ENCODE measurements around the gene MTUS2.

MTUS2 gene

GRCh38 chr13:29105779-29106178 lies 285.6 kb downstream of the MTUS2 start:
- CTCF ChIA-PET, result interaction anchor here (0.8 to 1.0 kb wide), 2 partner anchors 9 to 49 kb away, joined by 3 to 5 read pairs; no protein-coding TSS in a partner anchor

GRCh38 chr13:29106651-29107050 lies 286.5 kb downstream of the MTUS2 start:
- DNase-seq (ENCODE audit: extremely low spot score), result no peak
- ChIA-PET POLR2A (no interaction called here), CTCF (interaction anchor here (1.5 kb wide), 1 partner anchor 10 kb away, joined by 5 read pairs; no protein-coding TSS in a partner anchor)
- TF ChIP-seq, protein P1, sequence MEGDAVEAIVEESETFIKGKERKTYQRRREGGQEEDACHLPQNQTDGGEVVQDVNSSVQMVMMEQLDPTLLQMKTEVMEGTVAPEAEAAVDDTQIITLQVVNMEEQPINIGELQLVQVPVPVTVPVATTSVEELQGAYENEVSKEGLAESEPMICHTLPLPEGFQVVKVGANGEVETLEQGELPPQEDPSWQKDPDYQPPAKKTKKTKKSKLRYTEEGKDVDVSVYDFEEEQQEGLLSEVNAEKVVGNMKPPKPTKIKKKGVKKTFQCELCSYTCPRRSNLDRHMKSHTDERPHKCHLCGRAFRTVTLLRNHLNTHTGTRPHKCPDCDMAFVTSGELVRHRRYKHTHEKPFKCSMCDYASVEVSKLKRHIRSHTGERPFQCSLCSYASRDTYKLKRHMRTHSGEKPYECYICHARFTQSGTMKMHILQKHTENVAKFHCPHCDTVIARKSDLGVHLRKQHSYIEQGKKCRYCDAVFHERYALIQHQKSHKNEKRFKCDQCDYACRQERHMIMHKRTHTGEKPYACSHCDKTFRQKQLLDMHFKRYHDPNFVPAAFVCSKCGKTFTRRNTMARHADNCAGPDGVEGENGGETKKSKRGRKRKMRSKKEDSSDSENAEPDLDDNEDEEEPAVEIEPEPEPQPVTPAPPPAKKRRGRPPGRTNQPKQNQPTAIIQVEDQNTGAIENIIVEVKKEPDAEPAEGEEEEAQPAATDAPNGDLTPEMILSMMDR (IDR thresholded peaks at IDR 0.05; ENCODE audit: control extremely low read depth, extremely low read depth, low read depth, missing control alignments), result no peak

More at GRCh38 chr13:29105779-29106178, 285.6 kb downstream of the MTUS2 start:
- POLR2A ChIA-PET, result no interaction called here
- DNase-seq (ENCODE audit: extremely low spot score), result no peak
- TF ChIP-seq, protein P1 (IDR thresholded peaks at IDR 0.05; ENCODE audit: control extremely low read depth, extremely low read depth, low read depth, missing control alignments), result no peak

DNA sequence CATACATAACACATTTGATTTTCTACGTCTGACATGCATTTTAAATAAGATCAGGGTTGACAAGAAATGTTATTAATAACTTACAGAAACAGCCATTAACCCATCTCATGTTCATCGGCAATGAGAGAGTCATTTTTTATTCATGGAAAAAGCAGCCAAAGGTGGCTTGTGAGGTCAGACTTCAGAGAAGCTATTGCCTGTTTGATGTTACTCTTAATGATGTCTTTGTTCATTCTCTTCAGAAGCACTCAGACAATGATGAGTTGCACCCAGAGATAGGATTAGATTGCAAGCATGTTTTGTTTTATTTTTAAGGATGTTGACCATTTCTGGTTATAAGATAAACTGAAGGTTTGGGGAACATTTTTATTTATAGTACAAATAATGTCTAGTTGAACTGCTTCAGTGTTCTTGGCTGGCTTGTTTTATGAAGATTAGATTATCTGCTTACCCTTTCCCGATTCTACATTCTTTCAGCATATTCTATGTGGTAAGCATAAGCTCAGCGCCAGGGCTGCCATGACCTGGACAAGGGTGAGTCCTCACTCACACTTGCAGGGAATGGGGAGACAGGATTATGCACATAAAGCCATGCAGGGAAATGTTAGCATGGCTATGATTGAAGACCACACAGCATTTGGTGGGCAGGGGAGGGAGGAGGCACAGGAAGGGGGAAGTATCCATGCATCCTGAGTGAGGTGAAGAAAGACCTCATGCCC lies 288.1 kb downstream of the MTUS2 start:
- TF ChIP-seq, protein P1 (IDR thresholded peaks at IDR 0.05; ENCODE audit: control extremely low read depth, extremely low read depth, low read depth, missing control alignments), result no peak
- POLR2A ChIA-PET, result no interaction called here
- CTCF ChIA-PET, result interaction anchor here (1.5 kb wide), 1 partner anchor 11 kb away, joined by 5 read pairs; no protein-coding TSS in a partner anchor
- DNase-seq (ENCODE audit: extremely low spot score), result no peak

GRCh38 chr13:29109987-29110386 lies 289.8 kb downstream of the MTUS2 start:
- CTCF ChIA-PET, result interaction anchor here (1.5 kb wide), 1 partner anchor 10 kb away, joined by 3 read pairs; no protein-coding TSS in a partner anchor
- no peak for DNase-seq (ENCODE audit: extremely low spot score)
- TF ChIP-seq, protein P1 (IDR thresholded peaks at IDR 0.05; ENCODE audit: control extremely low read depth, extremely low read depth, low read depth, missing control alignments), result no peak
- POLR2A ChIA-PET, result no interaction called here

GRCh38 chr13:29111446-29111845 lies 291.3 kb downstream of the MTUS2 start:
- no peak for DNase-seq (ENCODE audit: extremely low spot score)
- CTCF ChIA-PET, result no interaction called here
- TF ChIP-seq, protein P1 (IDR thresholded peaks at IDR 0.05; ENCODE audit: control extremely low read depth, extremely low read depth, low read depth, missing control alignments), result no peak
- POLR2A ChIA-PET, result no interaction called here

- POLR2A ChIA-PET, result no interaction called here
Measured at GRCh38 chr13:29115842-29116241, 295.7 kb downstream of the MTUS2 start.

More at GRCh38 chr13:29115842-29116241, 295.7 kb downstream of the MTUS2 start:
- no peak for DNase-seq (ENCODE audit: extremely low spot score)
- TF ChIP-seq, protein P1 (IDR thresholded peaks at IDR 0.05; ENCODE audit: control extremely low read depth, extremely low read depth, low read depth, missing control alignments), result no peak
- CTCF ChIA-PET, result interaction anchor here (1.9 to 2.0 kb wide), 2 partner anchors 10 kb away, joined by 5 to 6 read pairs; no protein-coding TSS in a partner anchor

Measured in GM10248 (cell line).